Muscle of arm (tissue), 12 donors: ENCODE results near the gene BEAN1. TPM values are rescaled to one million over a fixed set of nuclear protein-coding genes. Genes with fewer than 3 reads are reported as not detected.
A peak's percentile ranks its signal among the peaks of the same experiment; 100 is the strongest.
"Not testable (repeated sequence)": the region's sequence is repeated elsewhere in the genome, so short reads cannot be mapped to it uniquely, and the experiment has no call there.

ENCODE experiments used
- DNase-seq: peaks from one replicate; pipeline ENCODE4 v3.0.0-alpha.2; 2013
- polyA plus RNA-seq, 12 donors: library from polyadenylated mRNA; unstranded; fragments of 120-200 nt; gene quantifications; one replicate each; pipeline ENCODE4 v1.2.1, GENCODE V29; 2013; ENCODE audit not compliant: insufficient read length in 12 of 12

The BEAN1 gene
- polyA plus RNA-seq, 12 donors = 0.56 to 3.7 (median 1.1) TPM; not detected in 2

DNA sequence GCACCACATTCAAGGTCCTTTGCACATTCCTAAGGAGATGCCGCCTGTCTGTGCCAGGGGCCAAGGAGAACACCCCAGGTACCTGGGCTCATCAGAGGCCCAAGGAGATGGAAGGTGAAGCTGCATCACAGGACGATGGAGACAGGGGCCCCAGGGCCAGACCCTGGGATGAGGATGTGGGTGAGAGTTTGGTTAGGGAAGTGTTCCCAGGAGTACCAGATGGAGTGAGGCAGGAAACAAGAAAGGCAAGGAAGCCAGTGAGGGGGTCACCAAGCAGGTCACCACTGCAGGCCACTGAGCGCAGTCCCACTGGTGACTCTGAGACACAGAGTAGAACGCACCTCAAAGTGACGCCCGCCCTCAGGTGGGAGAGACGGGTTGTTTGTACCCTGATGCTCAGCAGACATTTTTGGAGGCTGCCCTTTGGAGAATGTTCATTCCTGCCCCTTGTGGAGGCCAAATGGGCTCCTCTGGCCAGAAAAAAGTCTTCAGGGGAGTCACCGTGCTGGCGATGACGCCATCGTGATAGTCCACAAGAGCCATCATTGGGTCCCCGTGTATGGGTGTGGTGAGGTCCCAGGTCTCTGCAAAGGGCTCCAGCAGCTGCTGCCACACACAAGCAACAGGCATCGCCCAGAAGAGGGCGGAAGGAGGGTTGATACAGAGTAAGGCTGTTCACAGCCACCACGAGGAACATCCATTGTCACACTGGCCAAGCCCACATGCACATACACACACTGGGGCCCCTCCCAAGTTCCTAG, 57.5 kb downstream of the BEAN1 start:
- DNase-seq = no peak

DNA sequence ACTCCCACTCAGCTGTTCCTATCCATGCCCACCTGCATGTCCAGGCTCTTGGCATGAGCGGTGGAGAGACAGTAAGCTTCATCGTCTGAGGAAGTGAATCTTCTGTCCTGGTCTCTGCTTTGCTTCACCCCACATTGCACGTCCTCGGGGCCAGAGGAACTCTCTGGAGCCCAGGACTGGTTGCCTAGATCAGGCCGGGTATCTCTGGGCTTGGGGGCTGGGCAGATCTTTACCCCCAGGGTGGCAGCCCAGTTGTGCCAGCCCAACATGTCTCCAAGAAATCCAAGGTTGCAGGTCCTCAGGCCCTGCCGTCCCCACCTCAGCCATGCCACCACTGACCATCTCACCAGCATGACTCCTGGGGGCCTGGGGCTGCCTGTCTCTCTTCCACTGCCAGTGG, 58.3 kb downstream of the BEAN1 start:
- DNase-seq = no peak

DNA sequence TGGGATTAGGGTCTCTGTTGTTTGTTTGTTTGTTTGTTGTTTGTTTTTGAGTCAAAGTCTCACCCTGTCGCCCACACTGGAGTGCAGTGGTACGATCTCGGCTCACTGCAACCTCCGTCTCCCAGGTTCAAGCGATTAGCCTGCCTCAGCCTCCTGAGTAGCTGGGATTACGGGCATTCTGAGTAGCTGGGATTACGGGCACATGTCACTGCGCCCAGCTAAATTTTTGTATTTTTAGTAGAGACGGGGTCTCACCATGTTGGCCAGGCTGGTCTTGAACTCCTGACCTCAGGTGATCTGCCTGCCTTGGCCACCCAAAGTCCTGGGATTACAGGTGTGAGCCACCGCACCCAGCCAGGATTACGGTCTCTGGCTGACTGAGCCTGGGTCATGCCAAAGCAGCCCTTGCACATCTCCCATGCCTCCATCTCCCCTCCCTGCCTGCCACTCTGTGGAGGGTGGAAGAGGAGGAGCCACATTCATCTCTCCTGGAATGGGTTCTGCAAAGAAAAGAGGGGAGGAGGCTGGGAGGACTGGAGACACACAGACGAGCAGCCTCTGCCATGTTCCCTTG, 59.2 kb downstream of the BEAN1 start:
- DNase-seq = no peak

DNA sequence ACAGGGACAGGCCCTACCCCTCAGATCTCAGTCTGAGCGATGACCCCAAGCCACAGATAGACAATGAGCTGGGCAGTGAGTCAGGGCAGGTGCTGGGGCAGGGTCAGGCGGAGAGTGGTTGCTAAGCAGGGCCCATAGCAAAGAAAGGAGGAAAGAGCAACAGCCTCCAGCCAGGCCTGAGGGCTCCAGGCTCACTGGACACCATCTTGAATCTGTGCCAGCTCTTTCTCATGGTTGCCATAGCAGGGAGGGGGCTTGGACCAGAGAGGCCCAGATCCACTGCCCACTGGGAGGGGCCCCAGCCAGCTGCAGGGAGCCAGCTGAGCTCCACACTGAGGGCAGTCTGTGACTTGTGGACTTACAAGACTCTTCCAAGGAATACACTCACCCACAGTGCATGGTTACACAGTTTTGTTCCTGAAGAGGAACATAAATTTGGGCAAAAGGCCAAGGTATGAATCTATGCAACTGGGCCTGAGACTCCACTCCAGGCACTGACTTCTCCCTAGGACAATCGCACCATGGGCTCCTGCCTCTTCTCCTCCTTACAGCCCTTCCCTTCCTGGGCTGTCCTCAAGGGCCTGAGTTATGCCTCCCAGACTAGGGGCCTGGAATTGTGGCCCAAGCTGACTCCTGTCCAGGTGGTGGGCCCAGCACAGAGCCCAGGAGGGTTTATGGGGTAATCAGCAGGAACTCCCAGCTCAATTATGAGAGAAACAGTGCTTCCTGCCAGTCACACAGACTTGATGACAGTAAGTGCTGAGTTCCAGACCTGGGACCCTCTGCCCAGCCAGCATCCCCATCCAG, 59.9 kb downstream of the BEAN1 start:
- peak; percentile 46 for DNase-seq

DNA sequence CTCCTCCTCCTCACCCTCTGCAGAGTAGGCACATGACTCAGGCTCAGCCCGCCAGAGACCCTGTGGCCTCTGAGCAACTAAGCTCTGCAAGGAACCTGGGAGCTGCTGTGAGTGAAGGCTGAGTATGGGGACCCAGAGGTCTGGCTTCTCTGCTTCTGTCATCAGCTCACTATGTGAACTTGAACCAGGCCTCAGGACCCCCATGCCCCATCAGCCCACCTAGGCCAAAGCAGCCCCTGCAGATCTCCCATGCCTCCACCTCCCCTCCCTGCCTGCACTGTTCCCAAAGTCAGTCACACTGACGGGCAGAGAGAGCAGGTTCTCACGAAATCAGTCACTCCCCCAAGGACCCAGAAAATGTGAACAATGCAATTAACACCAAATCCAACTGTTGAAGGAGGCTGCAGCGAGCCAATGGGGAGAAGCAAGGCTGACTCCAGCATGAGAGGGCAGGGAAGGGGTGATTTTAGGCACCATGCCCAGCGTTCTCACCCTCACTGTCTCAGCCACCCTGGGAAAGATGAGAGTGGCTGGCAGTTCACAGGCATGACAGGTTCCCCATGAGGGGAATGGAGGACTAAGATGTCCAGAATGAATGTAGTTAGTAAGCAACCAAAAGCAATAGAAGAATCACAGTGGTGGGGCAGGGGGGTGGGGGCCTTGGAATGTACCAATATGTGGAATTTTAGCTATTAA, 60.6 kb downstream of the BEAN1 start:
- DNase-seq = no peak

DNA sequence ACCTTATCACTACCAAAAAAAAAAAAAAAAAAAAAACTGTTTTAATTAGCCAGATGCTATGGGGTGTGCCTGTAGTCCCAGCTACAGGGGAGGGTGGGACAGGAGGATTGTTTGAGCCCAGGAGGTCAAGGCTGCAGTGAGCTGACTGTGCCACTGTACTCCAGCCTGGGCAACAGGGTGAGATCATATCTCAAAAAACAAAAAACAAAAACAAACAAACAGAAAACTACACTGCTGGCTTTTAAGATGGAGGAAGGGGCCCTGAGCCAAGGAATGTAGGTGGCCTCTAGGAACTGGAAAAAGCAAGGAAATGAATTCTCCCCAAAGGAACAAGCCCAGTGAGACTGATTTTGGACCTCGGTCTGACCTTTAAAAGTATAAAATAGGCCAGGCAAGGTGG, 61.4 kb downstream of the BEAN1 start:
- no peak for DNase-seq

DNA sequence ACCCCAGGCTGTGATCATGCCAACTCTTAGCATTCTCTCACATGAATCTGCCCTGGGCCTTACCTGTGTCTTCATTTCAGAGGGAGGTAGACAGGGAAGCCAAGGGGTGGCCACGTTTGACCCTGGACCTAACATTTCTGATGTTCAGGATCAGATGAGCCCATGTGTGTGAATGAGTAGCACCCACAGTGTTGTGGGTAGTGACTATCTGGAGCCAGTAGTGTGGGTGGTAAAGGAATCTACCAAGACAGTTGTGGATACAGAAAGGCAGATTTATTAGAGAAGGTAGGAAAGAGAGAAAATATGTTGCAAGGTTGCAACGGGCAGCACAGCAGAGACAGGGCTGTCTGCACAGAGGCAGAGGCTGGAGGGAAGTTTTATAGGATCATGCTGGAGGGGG, 62.3 kb downstream of the BEAN1 start:
- no peak for DNase-seq

DNA sequence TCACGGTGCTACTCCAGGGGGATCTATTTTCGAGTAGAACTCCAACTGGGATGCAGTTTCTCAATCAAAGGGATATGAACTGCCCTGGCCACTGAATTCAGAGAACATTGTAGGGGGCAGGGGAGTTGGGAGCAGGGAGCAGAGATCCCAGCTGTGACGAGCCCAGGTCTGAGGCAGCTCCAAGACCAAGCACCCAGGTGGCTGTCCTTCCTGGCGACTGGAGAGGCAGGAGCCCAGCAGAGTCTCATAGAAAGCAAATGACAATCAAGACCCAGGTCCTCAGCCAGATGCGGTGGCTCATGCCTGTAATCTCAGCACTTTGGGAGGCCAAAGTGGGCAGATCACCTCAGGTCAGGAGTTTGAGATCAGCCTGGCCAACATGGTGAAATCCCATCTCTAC, 62.7 kb downstream of the BEAN1 start:
- no peak for DNase-seq

DNA sequence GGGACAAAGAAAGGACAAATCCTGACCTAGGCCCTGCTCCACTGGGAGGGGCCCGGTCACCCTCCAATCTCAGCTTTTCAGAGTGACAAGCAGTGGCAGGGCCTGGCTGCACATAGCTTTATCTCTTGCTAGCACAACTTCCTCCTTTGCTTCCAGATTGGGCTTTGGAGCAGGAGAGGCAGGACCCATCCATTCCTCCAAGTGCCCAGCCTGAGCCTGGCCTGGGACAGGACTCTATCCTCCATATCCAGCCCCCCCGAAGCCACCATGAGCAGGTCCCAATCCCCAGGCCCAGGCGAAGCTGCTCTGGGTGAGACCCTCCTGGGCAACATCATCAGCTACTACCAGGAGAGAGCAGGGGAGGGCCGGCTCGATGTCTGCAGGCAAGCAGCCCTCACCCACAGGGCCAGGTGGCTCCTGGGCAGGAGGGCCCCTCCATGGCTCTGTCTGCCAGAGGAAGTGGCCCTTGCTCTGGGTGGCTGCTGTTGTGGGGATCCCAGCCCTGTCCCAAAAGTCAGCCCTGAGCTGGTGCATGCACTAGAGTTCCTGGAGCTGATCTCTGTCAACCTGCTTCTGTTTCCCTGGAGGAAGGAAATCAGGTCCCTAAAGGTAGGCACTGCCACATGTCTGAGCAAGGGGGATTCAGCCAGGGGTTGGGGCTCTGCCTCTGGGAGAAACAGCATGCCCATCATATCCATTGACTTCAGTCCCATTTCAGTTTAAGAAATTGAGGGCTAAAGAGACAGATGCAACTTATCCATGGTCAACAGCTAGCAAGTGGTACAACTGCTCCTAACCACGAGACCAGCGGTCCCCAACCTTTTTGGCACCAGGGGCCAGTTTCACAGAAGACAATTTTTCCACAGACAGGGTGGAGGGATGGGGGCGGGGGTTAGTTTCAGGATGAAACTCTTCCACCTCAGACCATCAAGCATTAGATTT, 64.0 kb downstream of the BEAN1 start:
- no peak for DNase-seq

DNA sequence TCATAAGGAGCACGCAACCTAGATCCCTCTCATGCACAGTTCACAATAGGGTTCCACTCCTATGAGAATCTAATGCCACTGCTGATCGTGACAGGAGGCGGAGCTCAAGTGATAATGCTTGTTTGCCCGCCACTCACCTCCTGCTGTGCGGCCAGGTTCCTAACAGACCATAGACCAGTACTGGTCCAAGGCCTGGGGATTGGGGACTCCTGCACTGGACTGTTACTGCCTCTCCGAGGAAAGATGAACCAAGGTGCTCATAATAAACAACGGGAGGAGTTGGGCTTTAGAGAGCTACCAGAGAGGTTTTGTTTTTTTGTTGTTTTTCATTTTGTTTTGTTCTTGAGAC, 64.6 kb downstream of the BEAN1 start:
- DNase-seq = no peak

DNA sequence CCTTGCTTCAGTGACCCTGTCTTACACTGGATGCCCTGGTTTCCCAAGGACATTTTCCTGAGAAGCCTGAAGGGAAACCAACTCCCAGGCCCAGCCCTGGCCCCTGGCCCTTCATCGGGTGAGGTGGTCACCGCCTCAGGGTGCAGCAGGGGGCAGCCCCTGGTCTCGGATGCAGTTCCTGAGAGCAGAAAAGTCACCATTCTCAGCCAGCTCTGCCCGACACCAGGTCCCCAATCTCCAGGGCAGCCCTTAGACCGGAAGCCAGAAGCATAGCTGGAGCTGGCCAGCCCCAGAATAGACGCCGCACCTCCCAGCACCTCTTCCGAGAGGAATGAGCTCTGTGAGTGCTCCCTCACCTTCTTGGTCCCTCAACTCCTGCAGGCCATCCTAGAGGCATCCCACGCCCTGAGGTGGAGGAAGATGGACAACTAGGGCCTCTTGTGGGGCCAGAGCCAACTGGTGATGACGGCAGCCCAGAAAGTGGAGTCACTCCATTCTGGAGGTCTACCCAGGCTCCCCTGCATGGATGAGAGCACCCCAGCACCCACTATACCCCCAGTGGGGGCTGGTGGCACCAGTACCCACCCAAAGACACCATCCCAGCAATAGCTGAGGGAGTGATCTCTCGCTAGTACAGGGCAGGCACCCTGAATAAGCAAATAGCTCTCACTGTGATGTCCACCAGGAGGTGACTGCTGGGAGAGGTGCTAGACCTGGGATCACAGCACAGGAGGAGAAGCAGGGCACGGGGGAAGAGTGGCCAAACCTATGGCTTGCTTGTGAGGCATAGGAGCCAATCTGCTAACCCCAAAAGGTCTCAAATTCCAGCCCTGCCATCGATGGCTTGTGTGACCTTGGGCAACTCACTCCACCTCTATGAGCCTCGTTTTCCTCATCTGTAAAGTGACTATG, 66.7 kb downstream of the BEAN1 start:
- no peak for DNase-seq

DNA sequence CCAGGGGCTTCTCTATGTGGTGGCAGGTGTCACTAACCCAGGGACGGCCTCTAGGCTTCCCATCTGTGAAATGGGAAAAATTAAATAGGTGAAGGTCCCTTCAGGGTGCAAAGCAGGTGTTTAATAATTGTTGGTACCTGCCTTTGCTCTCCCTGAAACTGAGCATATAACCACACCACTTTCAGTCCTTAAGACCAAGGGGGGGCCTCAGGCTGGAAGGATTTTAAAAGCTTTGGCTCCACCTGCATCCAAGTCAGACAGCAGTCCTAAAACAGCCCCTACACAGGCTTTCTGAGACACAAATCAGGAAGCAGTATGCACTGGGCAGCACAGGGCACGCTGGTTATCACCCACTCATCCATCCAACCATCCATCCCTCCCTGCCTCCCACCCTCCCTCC, 67.8 kb downstream of the BEAN1 start:
- DNase-seq = no peak

DNA sequence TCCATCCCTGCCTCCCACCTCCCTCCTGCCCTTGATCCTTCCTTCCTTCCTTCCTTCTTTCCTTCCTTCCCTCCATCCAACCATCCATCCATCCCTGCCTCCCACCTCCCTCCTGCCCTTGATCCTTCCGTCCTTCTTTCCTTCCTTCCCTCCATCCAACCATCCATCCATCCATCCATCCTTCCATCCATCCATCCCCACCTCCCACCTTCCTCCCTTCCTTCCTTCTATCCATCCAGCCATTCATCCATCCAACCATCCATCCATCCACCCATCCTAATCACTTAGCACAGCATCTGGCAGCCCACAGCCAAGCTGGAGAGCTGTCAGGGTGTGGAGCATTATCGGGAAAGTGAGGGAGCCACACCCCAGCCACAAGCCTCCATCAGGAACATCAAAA, 68.3 kb downstream of the BEAN1 start:
- no peak for DNase-seq

DNA sequence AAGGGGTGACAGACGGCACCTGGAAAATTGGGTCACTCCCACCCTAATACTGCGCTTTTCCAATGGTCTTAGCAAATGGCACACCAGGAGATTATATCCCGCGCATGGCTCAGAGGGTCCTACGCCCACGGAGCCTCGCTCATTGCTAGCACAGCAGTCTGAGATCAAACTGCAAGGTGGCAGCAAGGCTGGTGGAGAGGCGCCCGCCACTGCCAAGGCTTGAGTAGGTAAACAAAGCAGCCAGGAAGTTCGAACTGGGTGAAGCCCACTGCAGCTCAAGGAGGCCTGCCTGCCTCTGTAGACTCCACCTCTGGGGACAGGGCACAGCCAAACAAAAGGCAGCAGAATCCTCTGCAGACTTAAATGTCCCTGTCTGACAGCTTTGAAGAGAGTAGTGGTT, 69.1 kb downstream of the BEAN1 start:
- not testable (repeated sequence) for DNase-seq

DNA sequence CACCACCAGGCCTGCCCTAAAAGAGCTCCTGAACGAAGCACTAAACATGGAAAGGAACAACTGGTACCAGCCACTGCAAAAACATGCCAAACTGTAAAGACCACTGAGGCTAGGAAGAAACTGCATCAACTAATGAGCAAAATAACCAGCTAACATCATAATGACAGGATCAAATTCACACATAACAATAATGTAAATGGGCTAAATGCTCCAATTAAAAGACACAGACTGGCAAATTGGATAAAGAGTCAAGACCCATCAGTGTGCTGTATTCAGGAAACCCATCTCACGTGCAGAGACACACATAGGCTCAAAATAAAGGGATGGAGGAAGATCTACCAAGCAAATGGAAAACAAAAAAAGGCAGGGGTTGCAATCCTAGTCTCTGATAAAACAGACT, 70.8 kb downstream of the BEAN1 start:
- DNase-seq = not testable (repeated sequence)

DNA sequence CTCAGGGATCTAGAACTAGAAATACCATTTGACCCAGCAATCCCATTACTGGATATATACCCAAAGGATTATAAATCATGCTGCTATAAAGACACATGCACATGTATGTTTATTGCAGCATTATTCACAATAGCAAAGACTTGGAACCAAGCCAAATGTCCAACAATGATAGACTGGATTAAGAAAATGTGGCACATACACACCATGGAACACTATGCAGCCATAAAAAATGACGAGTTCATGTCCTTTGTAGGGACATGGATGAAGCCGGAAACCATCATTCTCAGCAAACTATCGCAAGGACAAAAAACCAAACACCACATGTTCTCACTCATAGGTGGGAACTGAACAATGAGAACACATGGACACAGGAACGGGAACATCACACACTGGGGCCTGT, 74.5 kb downstream of the BEAN1 start:
- DNase-seq = not testable (repeated sequence)

DNA sequence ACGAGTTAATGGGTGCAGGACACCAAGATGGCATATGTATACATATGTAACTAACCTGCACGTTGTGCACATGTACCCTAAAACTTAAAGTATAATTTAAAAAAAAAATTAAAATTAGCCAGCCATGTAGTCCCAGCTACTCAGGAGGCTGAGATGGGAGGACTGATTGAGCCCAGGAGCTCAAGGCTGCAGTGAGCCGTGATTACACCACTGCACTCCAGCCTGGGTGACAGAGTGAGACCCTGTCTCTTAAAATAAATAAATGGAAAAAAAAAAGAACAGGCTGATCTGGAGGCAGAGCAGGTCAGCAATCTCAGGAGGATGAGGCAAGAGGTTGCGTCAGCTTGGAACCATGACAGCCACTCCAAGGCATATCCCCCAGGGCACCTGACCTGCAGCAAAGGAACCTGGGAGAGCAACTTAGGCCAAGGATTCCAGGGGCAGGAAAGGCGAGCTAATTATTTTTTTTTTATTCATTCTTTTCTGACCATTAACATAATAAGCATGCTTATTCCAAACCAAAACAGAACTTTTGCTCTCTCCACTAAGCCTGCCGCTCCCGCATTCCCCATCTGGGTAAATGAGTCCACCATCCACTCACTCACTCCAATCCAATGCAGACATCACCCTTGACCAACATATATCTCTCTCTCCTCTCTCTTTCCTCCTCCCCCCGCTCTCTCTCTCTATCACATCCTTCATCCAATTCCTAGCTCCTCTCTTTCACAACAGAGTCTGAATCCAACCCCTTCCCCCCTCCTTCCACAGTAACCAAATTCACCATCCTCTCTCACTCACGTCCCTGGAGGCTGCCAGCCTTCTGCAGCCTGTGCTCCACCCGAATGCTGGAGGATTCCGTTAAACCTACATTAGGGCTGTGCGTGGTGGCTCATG, 75.2 kb downstream of the BEAN1 start:
- no peak for DNase-seq

DNA sequence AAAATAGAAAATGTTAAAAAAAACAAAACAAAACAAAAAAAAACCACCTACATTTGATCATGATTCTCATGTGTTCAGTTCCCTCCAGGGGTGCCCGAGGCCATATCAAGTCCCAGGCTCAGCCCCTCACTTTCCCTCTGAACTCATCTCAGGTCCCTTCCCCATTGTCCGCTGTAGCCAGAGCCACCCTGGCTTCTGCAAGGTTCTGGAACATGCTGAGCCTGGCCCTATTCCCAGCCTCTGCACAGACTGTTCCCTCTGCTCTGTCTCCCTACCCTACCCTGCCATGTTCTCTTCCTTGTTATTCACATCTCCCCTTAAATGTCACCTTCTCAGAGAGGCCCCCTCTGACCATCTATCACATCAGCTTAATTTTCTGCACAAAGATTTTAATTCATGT, 75.9 kb downstream of the BEAN1 start:
- no peak for DNase-seq

DNA sequence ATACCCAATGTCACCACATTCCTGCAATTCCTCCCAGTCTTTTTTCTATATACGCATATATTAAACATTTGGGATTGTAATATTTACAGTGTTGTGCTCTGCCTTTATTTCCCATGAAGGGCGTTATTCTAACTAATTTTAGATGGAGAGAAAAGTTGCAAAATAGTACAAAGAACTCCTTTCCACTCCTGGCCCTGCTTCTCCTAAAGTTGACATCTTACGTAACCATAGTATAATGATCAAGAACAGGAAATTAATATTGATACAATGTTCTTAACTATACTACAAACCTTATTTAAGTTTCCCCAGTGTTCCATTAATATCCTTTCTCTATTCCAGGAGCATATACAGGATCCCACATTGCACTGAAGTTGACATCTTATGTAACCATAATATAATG, 76.5 kb downstream of the BEAN1 start:
- DNase-seq = no peak
